GM12878 (cell line): ENCODE measurements around the gene FCER2. TPM values are rescaled to one million over a fixed set of nuclear protein-coding genes. Genes with fewer than 3 reads are reported as not detected.

Experiments
- ATAC-seq: fragments of 200-7000 bp; cut with Tn5 transposase; 3 replicates; pipeline ENCODE4 v1.9.1; 2020; ENCODE audit warnings: mild to moderate bottlenecking, moderate library complexity
- BruUV-seq: library from RNA; stranded (reverse); fragments of 400-500 nt; replicated peaks from 2 replicates; lab custom pipeline; 2021; lab: Mats Ljungman, UMichigan
- CTCF ChIA-PET: fragments of 300-600 bp; sonication (Branson Sonifier 250); formaldehyde crosslinking; extraction: SDS; loops from one replicate; lab custom pipeline; 2021; ENCODE audit warnings: inconsistent platforms; lab: Yijun Ruan, JAX
- POLR2A ChIA-PET: fragments of 350-600 bp; formaldehyde crosslinking; extraction: SDS; loops from one replicate; lab custom pipeline; 2021; ENCODE audit warnings: inconsistent platforms; lab: Charles Lee
- RAD21 ChIA-PET: fragments of 300-600 bp; sonication (Branson Sonifier 250); formaldehyde crosslinking; loops from one replicate; lab custom pipeline; 2023; ENCODE audit warnings: antibody characterized with exemption; ENCODE audit not compliant: unreplicated experiment; lab: Charles Lee
- SMC1A ChIA-PET: fragments of 300-600 bp; sonication (Branson Sonifier 250); formaldehyde crosslinking; loops from one replicate; lab custom pipeline; 2023; ENCODE audit not compliant: unreplicated experiment, uncharacterized antibody; lab: Charles Lee
- DNase-seq: peaks from one replicate; pipeline ENCODE4 v3.0.0-alpha.2; 2011; ENCODE audit warnings: low read depth, low spot score
- FAIRE-seq: peaks from 3 replicates; lab custom pipeline; 2011; peaks lifted over from hg19 to GRCh38; lab: Jason Lieb, UNC
- H2AFZ ChIP-seq: 2 replicates; pipeline ENCODE4 v1.6.0; 2011; ENCODE audit warnings: low read depth, low read length, control low read depth; ENCODE audit not compliant: control insufficient read depth
- H3K27ac ChIP-seq: 2 replicates; pipeline ENCODE4 v1.5.1; 2011; ENCODE audit warnings: control low read depth; ENCODE audit not compliant: control insufficient read depth, insufficient read depth
- H3K27me3 ChIP-seq, 2 experiments: replicated peaks in 1 of 2; 2 replicates each; pipeline versions ENCODE4 v1.6.0 to v1.6.1; 2011; ENCODE audit warnings: low read length in 1 of 2; ENCODE audit not compliant: control insufficient read depth in 2 of 2, insufficient read depth in 2 of 2
- H3K36me3 ChIP-seq, 2 experiments: 2 replicates each; pipeline ENCODE4 v1.5.1; 2011; ENCODE audit warnings: low read length in 1 of 2; ENCODE audit not compliant: control insufficient read depth in 2 of 2, insufficient read depth in 2 of 2
- H3K4me1 ChIP-seq: 2 replicates; pipeline ENCODE4 v1.6.1; 2011; ENCODE audit warnings: mild to moderate bottlenecking, low read length, moderate library complexity, mixed read lengths; ENCODE audit not compliant: control insufficient read depth, insufficient read depth
- H3K4me2 ChIP-seq: 2 replicates; pipeline ENCODE4 v1.6.0; 2011; ENCODE audit warnings: control low read depth; ENCODE audit not compliant: control insufficient read depth, insufficient read depth
- H3K4me3 ChIP-seq: fragments of 200-600 bp; sonication (generic); 2 replicates; pipeline ENCODE4 v1.5.1; 2016
- H3K79me2 ChIP-seq: 2 replicates; pipeline ENCODE4 v1.6.0; 2011; ENCODE audit warnings: low read length; ENCODE audit not compliant: control insufficient read depth, insufficient read depth
- H3K9ac ChIP-seq: 2 replicates; pipeline ENCODE4 v1.8.0; 2011; ENCODE audit warnings: low read length, control low read depth, mixed read lengths; ENCODE audit not compliant: control insufficient read depth, insufficient read depth
- H3K9me3 ChIP-seq: replicated peaks from 3 replicates; pipeline ENCODE4 v1.5.1; 2011; ENCODE audit warnings: mild to moderate bottlenecking, low read length; ENCODE audit not compliant: control insufficient read depth, insufficient read depth
- H4K20me1 ChIP-seq: 2 replicates; pipeline ENCODE4 v1.6.0; 2011; ENCODE audit not compliant: control insufficient read depth, insufficient read depth
- ATF7 ChIP-seq: fragments of 450-650 bp; IDR thresholded peaks from 2 replicates; pipeline ENCODE4 v1.6.1; 2016; ENCODE audit warnings: low read depth, mild to moderate bottlenecking
- CREB1 ChIP-seq: IDR thresholded peaks from 2 replicates; pipeline ENCODE4 v1.6.1; 2012; ENCODE audit warnings: low read depth, mild to moderate bottlenecking, inconsistent platforms
- CTCF ChIP-seq, 3 experiments: IDR thresholded peaks in 2 of 3; conservative IDR thresholded peaks in 1 of 3; 2 replicates each; pipeline ENCODE4 v1.5.1; 2011; ENCODE audit warnings: low read depth in 3 of 3, low read length in 3 of 3, mild to moderate bottlenecking in 3 of 3, control low read depth in 2 of 3, moderate library complexity in 2 of 3, inconsistent platforms in 1 of 3, mixed read lengths in 1 of 3; ENCODE audit not compliant: control insufficient read depth in 2 of 3, insufficient read depth in 1 of 3; ENCODE audit errors: extremely low read depth in 1 of 3
- EZH2 ChIP-seq: IDR thresholded peaks from 2 replicates; pipeline ENCODE4 v1.6.1; 2012; ENCODE audit warnings: low read depth, mild to moderate bottlenecking, control low read depth, inconsistent platforms, low read length, borderline replicate concordance; ENCODE audit not compliant: control insufficient read depth
- FOXM1 ChIP-seq: IDR thresholded peaks from 2 replicates; pipeline ENCODE4 v1.6.1; 2012; ENCODE audit warnings: low read depth, mild to moderate bottlenecking, inconsistent platforms, low read length, moderate library complexity
- HDAC6 ChIP-seq: fragments of 200-600 bp; sonication (generic); IDR thresholded peaks from one replicate; pipeline ENCODE4 v1.8.0; 2017; ENCODE audit warnings: antibody characterized with exemption; ENCODE audit not compliant: unreplicated experiment
- IKZF2 ChIP-seq, 2 experiments: fragments of 450-650 bp; IDR thresholded peaks; 2 replicates each; pipeline ENCODE4 v1.6.1; 2017; ENCODE audit warnings: mild to moderate bottlenecking in 2 of 2, moderate library complexity in 2 of 2
- MEF2B ChIP-seq: fragments of 450-650 bp; IDR thresholded peaks from 2 replicates; pipeline ENCODE4 v1.6.1; 2018; ENCODE audit warnings: mild to moderate bottlenecking, moderate library complexity; ENCODE audit not compliant: partially characterized antibody, poor library complexity, severe bottlenecking
- MXI1 ChIP-seq: fragments of 150-350 bp; IDR thresholded peaks from 2 replicates; pipeline ENCODE4 v1.6.1; 2011; ENCODE audit warnings: low read depth, mild to moderate bottlenecking, inconsistent platforms, low read length, improper control_type of control experiment
- MYC ChIP-seq: IDR thresholded peaks from 2 replicates; pipeline ENCODE4 v1.6.1; 2011; ENCODE audit warnings: mild to moderate bottlenecking, low read length, moderate library complexity, inconsistent platforms; ENCODE audit not compliant: insufficient read depth, insufficient replicate concordance, insufficient read length, severe bottlenecking
- NBN ChIP-seq: fragments of 450-650 bp; IDR thresholded peaks from 2 replicates; pipeline ENCODE4 v1.6.1; 2016
- NFIC ChIP-seq: IDR thresholded peaks from 2 replicates; pipeline ENCODE4 v1.6.1; 2012; ENCODE audit warnings: low read depth, mild to moderate bottlenecking, inconsistent platforms, low read length, moderate library complexity
- NR2C1 ChIP-seq: fragments of 450-650 bp; IDR thresholded peaks from 2 replicates; pipeline ENCODE4 v1.6.1; 2017; ENCODE audit warnings: antibody characterized with exemption, mild to moderate bottlenecking, moderate library complexity
- RAD51 ChIP-seq: fragments of 450-650 bp; IDR thresholded peaks from 2 replicates; pipeline ENCODE4 v1.6.1; 2016; ENCODE audit warnings: moderate library complexity, mild to moderate bottlenecking, inconsistent platforms
- RUNX3 ChIP-seq: IDR thresholded peaks from 2 replicates; pipeline ENCODE4 v1.6.1; 2012; ENCODE audit warnings: low read length, inconsistent platforms
- STAT1 ChIP-seq: fragments of 450-650 bp; conservative IDR thresholded peaks from 2 replicates; pipeline ENCODE4 v1.6.1; 2014; ENCODE audit warnings: antibody characterized with exemption, mild to moderate bottlenecking
- STAT3 ChIP-seq: IDR thresholded peaks from 2 replicates; pipeline ENCODE4 v1.6.1; 2011; ENCODE audit warnings: low read depth, low read length, improper control_type of control experiment
- USF1 ChIP-seq: IDR thresholded peaks from 2 replicates; pipeline ENCODE4 v1.6.1; 2011; ENCODE audit warnings: borderline replicate concordance, low read depth, mild to moderate bottlenecking, moderate library complexity, mixed read lengths, low read length; ENCODE audit not compliant: insufficient read depth; ENCODE audit errors: extremely low read length
- YBX1 ChIP-seq: fragments of 450-650 bp; IDR thresholded peaks from 2 replicates; pipeline ENCODE4 v1.6.1; 2016; ENCODE audit warnings: antibody characterized with exemption
- ZNF622 ChIP-seq: fragments of 450-650 bp; IDR thresholded peaks from 2 replicates; pipeline ENCODE4 v1.6.1; 2017; ENCODE audit warnings: mild to moderate bottlenecking, inconsistent platforms
- WGBS: methylation state at CpG from one replicate; pipeline ENCODE4 v1.1.6; 2016; ENCODE audit warnings: low lambda C conversion rate; ENCODE audit not compliant: insufficient replicate concordance, insufficient coverage; ENCODE audit errors: missing lambda C conversion rate; 5-methylcytosine and 5-hydroxymethylcytosine counted together
- in situ Hi-C: fragments of 300-500 bp; cut with MboI; formaldehyde crosslinking; loops from 9 replicates; pipeline ENCODE4 v1.14.3; 2018; ENCODE audit warnings: mixed read lengths
- intact Hi-C: fragments of 100-400 bp; cut with micrococcal nuclease; formaldehyde crosslinking; loops from one replicate; pipeline ENCODE4 v1.14.2; 2022; ENCODE audit not compliant: unreplicated experiment
- polyA plus RNA-seq, 11 experiments: library from polyadenylated mRNA; depleted of rRNA in 4 of 11; unstranded in 6 of 11; stranded (reverse) in 5 of 11; fragments of >200 nt; fragmentation: Nextera tagmentation in 4 of 11; fragmentation: Illumina TruSeq in 1 of 11; extraction: Ambion mirVana in 4 of 11; extraction: Trizol in 1 of 11; gene quantifications; 1 replicate in 1 of 11; 2 replicates in 10 of 11; pipeline versions ENCODE4 v1.2.1 to v1.2.3, GENCODE V29; 2011 to 2016; ENCODE audit warnings: inconsistent platforms in 2 of 11, missing spikeins in 2 of 11, low read depth in 1 of 11
- total RNA-seq, 4 experiments: library from RNA; depleted of rRNA in 3 of 4; stranded (reverse); fragments of >200 nt in 3 of 4; fragmentation: Illumina TruSeq in 1 of 4; extraction: Trizol in 1 of 4; gene quantifications; 2 replicates each; pipeline versions ENCODE4 v1.2.1 to v1.2.3, GENCODE V29; 2013 to 2021

FCER2 gene
- total and polyA plus RNA-seq, 10 of the 15 experiments (the other 5 are each of a cell fraction or from before 2014, with no cell fraction given) = 44.0 to 424 (median 241) TPM

- H3K79me2 ChIP-seq = no peaks in the 10 kb centered on the region
- intact Hi-C loops (no loop called here), in situ Hi-C loops (no loop called here)
- no peak overlapping the region for H2AFZ ChIP-seq
- RAD21 ChIA-PET = no interaction called here
- ATAC-seq = no peak
- no peaks in the 10 kb centered on the region for H3K27me3 ChIP-seq
- no peak overlapping the region for H3K27ac ChIP-seq
- no TSS peak for BruUV-seq
- H3K4me3 ChIP-seq = no peak overlapping the region
- H3K9me3 ChIP-seq = no peaks in the 10 kb centered on the region
- no peak for FAIRE-seq
- WGBS = 62% methylated on average over 19 of the region's 19 CpGs
- no peaks in the 10 kb centered on the region for H4K20me1 ChIP-seq
- no peak for DNase-seq
- TF ChIP-seq STAT1 = no peak
- TF ChIP-seq RAD51 = no peak
- TF ChIP-seq MEF2B = no peak
- no peak for TF ChIP-seq HDAC6
- no peak for TF ChIP-seq USF1
- TF ChIP-seq EZH2 = no peak
- no peak for TF ChIP-seq FOXM1
- TF ChIP-seq ZNF622 = no peak
- no peak for TF ChIP-seq ATF7
- no peak for TF ChIP-seq NR2C1
- TF ChIP-seq CTCF (IDR thresholded peaks at IDR 0.05 in 2 of 3, conservative IDR thresholded peaks at IDR 0.05 in 1 of 3; ENCODE audit: control insufficient read depth in 2 of 3, extremely low read depth in 1 of 3, insufficient read depth in 1 of 3, low read depth in 3 of 3, low read length in 3 of 3) = no peak
- TF ChIP-seq IKZF2 (IDR thresholded peaks at IDR 0.05) = no peak
- no peak for TF ChIP-seq YBX1
- no peak for TF ChIP-seq NFIC
- no peak for TF ChIP-seq MXI1
- TF ChIP-seq RUNX3 = no peak
- TF ChIP-seq STAT3 = no peak
- no peak for TF ChIP-seq MYC
- TF ChIP-seq CREB1 = no peak
- TF ChIP-seq NBN = no peak
- POLR2A ChIA-PET = interaction anchor here (1.4 to 1.6 kb wide), 2 partner anchors 40 to 60 kb away, joined by 3 to 4 read pairs; no protein-coding TSS in a partner anchor
- SMC1A ChIA-PET = interaction anchor here (1.3 kb wide), 2 partner anchors 11 to 18 kb away, joined by 4 to 5 read pairs; no protein-coding TSS in a partner anchor
- peaks cover 26% of the 10 kb centered on the region for H3K4me1 ChIP-seq
- no peak overlapping the region for H3K9ac ChIP-seq
- CTCF ChIA-PET = no interaction called here
- H3K36me3 ChIP-seq = no peaks in the 10 kb centered on the region
- no peak overlapping the region for H3K4me2 ChIP-seq
Measured at GRCh38 chr19:7739801-7740681, 38.1 kb upstream of the FCER2 start.
